RPMI7951 (cell line): ENCODE data around the gene RTN4RL2. TPM values are rescaled to one million over a fixed set of nuclear protein-coding genes. Genes with fewer than 3 reads are reported as not detected.

Experiments
- DNase-seq: peaks from one replicate; pipeline ENCODE4 v3.0.0-alpha.2; 2012; ENCODE audit warnings: low read depth
- total RNA-seq: library from RNA; depleted of rRNA; stranded (reverse); fragments of >200 nt; shearing (Covaris generic); gene quantifications from 2 replicates; pipeline ENCODE4 v1.2.3, GENCODE V29; 2014; rRNA removed

RTN4RL2 gene
- total RNA-seq, result 0.72 and 0.88 TPM in 2 replicates

GRCh38 chr11:57460022-57460757 is at the start of gene RTN4RL2:
TSS of gene RTN4RL2 (plus strand) at chr11:57460528. CDS start at chr11:57460866, 338 bp downstream.
- peak; percentile 57 for DNase-seq

GRCh38 chr11:57413681-57414080 is 46.6 kb upstream of the RTN4RL2 start:
- DNase-seq, result no peak

GRCh38 chr11:57414612-57415212 is 45.6 kb upstream of the RTN4RL2 start:
- DNase-seq, result no peak

GRCh38 chr11:57416436-57416835 is 43.9 kb upstream of the RTN4RL2 start:
- DNase-seq, result no peak

GRCh38 chr11:57417056-57417455 is 43.3 kb upstream of the RTN4RL2 start:
- no peak for DNase-seq

- no peak for DNase-seq
These were observed 42.2 kb upstream of the RTN4RL2 start for GRCh38 chr11:57418131-57418530.

- no peak for DNase-seq
These were observed 41.2 kb upstream of the RTN4RL2 start for GRCh38 chr11:57419146-57419545.

GRCh38 chr11:57421066-57421465 is 39.3 kb upstream of the RTN4RL2 start:
- DNase-seq, result no peak

GRCh38 chr11:57421805-57422204 is 38.5 kb upstream of the RTN4RL2 start:
- no peak for DNase-seq

GRCh38 chr11:57422669-57423068 is 37.7 kb upstream of the RTN4RL2 start:
- DNase-seq, result no peak

GRCh38 chr11:57424137-57424791 is 36.1 kb upstream of the RTN4RL2 start:
- no peak for DNase-seq

- DNase-seq, result peak; percentile 93
These were observed 35.4 kb upstream of the RTN4RL2 start for GRCh38 chr11:57424792-57425564.

GRCh38 chr11:57425565-57426438 is 34.5 kb upstream of the RTN4RL2 start:
- DNase-seq, result peak; percentile 41

GRCh38 chr11:57426439-57426928 is 33.8 kb upstream of the RTN4RL2 start:
- no peak for DNase-seq

- DNase-seq, result peak; percentile 94
These were observed 33.2 kb upstream of the RTN4RL2 start, which contains the start of gene SLC43A3 for GRCh38 chr11:57426929-57427726. TSS of gene SLC43A3 (minus strand) at chr11:57427121. CDS start at chr11:57426172, 949 bp downstream.

GRCh38 chr11:57427727-57428082 is 32.6 kb upstream of the RTN4RL2 start:
- no peak for DNase-seq

- no peak for DNase-seq
These were observed 31.7 kb upstream of the RTN4RL2 start for GRCh38 chr11:57428643-57429042.

GRCh38 chr11:57429946-57430345 is 30.4 kb upstream of the RTN4RL2 start:
- DNase-seq, result no peak

- DNase-seq, result no peak
These were observed 29.4 kb upstream of the RTN4RL2 start for GRCh38 chr11:57430952-57431351.

- peak; percentile 30 for DNase-seq
These were observed 28.2 kb upstream of the RTN4RL2 start for GRCh38 chr11:57432149-57432561.
